K562 (cell line): Measurements from ENCODE around the gene RSPH1. TPM values are rescaled to one million over a fixed set of nuclear protein-coding genes. Genes with fewer than 3 reads are reported as not detected.

Source experiments
- ATAC-seq: fragments of 200-7000 bp; cut with Tn5 transposase; 3 replicates; pipeline ENCODE4 v1.9.1; 2020; ENCODE audit warnings: moderate library complexity
- BruUV-seq: library from RNA; stranded (reverse); fragments of 400-500 nt; replicated peaks from 2 replicates; lab custom pipeline; 2021; lab: Mats Ljungman, UMichigan
- CTCF ChIA-PET: fragments of 300-600 bp; formaldehyde crosslinking; extraction: SDS; loops from one replicate; lab custom pipeline; 2021; ENCODE audit warnings: low intra/inter-chr PET ratio; lab: Yijun Ruan, JAX
- POLR2A ChIA-PET: fragments of 300-600, 350-650 bp; sonication (Branson Sonifier 250); formaldehyde crosslinking; extraction: SDS; loops from one replicate; lab custom pipeline; 2021; ENCODE audit warnings: antibody characterized with exemption, inconsistent platforms; lab: Yijun Ruan, JAX
- DNase-seq, 4 experiments: peaks; one replicate each; pipeline versions ENCODE4 v3.0.0 to v3.0.0-alpha.2; 2011 to 2018; ENCODE audit warnings: low spot score in 3 of 4, mixed read lengths in 3 of 4; ENCODE audit errors: extremely low read depth in 1 of 4
- FAIRE-seq: peaks from 2 replicates; lab custom pipeline; 2011; peaks lifted over from hg19 to GRCh38; lab: Jason Lieb, UNC
- H2AFZ ChIP-seq: 2 replicates; pipeline ENCODE4 v1.6.0; 2011; ENCODE audit warnings: low read depth, low read length, control low read depth, inconsistent platforms
- H3K27ac ChIP-seq: fragments of 200-600 bp; 3 replicates; pipeline ENCODE4 v1.8.0; 2011; ENCODE audit warnings: low read depth, mild to moderate bottlenecking, control low read depth, inconsistent platforms, low read length, moderate library complexity, mixed read lengths; ENCODE audit errors: extremely low read depth
- H3K27me3 ChIP-seq, 2 experiments: fragments of 300-600 bp in 1 of 2; 2 replicates in 1 of 2; 3 replicates in 1 of 2; pipeline versions ENCODE4 v1.6.0 to v1.8.0; 2011; ENCODE audit warnings: inconsistent platforms in 2 of 2, low read length in 2 of 2, mild to moderate bottlenecking in 1 of 2, mixed read lengths in 1 of 2, moderate library complexity in 1 of 2; ENCODE audit not compliant: control insufficient read depth in 2 of 2, insufficient read depth in 2 of 2
- H3K36me3 ChIP-seq: fragments of 300-600 bp; 3 replicates; pipeline ENCODE4 v1.8.0; 2011; ENCODE audit warnings: mild to moderate bottlenecking, low read length, inconsistent platforms; ENCODE audit not compliant: control insufficient read depth, insufficient read depth
- H3K4me1 ChIP-seq, 2 experiments: fragments of 200-600 bp in 1 of 2; replicated peaks in 1 of 2; 2 replicates in 1 of 2; 3 replicates in 1 of 2; pipeline versions ENCODE4 v1.5.1 to v1.8.0; 2011; ENCODE audit warnings: inconsistent platforms in 2 of 2, low read length in 2 of 2, mild to moderate bottlenecking in 1 of 2, mixed read lengths in 1 of 2, moderate library complexity in 1 of 2; ENCODE audit not compliant: control insufficient read depth in 2 of 2, insufficient read depth in 2 of 2
- H3K4me2 ChIP-seq: 2 replicates; pipeline ENCODE4 v1.6.1; 2011; ENCODE audit warnings: low read length, control low read depth, inconsistent platforms, mixed read lengths; ENCODE audit not compliant: insufficient read depth
- H3K4me3 ChIP-seq: fragments of 200-600 bp; sonication (generic), shearing (Covaris generic); 2 replicates; pipeline ENCODE4 v1.5.1; 2016; ENCODE audit warnings: control low read depth, inconsistent platforms
- H3K79me2 ChIP-seq: fragments of 200-600 bp; 3 replicates; pipeline ENCODE4 v1.8.0; 2011; ENCODE audit warnings: low read length, inconsistent platforms; ENCODE audit not compliant: control insufficient read depth, insufficient read depth
- H3K9ac ChIP-seq, 2 experiments: 2 replicates each; pipeline versions ENCODE4 v1.6.0 to v1.6.1; 2011; ENCODE audit warnings: low read depth in 2 of 2, low read length in 2 of 2, control low read depth in 1 of 2, inconsistent platforms in 1 of 2, mild to moderate bottlenecking in 1 of 2, mixed read lengths in 1 of 2; ENCODE audit not compliant: insufficient read depth in 1 of 2
- H3K9me1 ChIP-seq: one replicate; pipeline ENCODE4 v1.6.0; 2011; ENCODE audit warnings: inconsistent platforms, mild to moderate bottlenecking, low read length, moderate library complexity; ENCODE audit not compliant: control insufficient read depth, insufficient read depth
- H3K9me3 ChIP-seq: replicated peaks from 2 replicates; pipeline ENCODE4 v1.5.1; 2011; ENCODE audit warnings: low read depth, low read length, inconsistent platforms; ENCODE audit not compliant: control insufficient read depth, insufficient read depth
- H4K20me1 ChIP-seq: replicated peaks from 2 replicates; pipeline ENCODE4 v1.6.1; 2011; ENCODE audit warnings: low read length, inconsistent platforms, mixed read lengths; ENCODE audit not compliant: control insufficient read depth, insufficient read depth
- CEBPB ChIP-seq: fragments of 450-650 bp; IDR thresholded peaks from 2 replicates; pipeline ENCODE4 v1.6.1; 2016; ENCODE audit warnings: missing genetic modification characterization, missing compliant biosample characterization
- DPF2 ChIP-seq: fragments of 450-650 bp; IDR thresholded peaks from 2 replicates; pipeline ENCODE4 v1.6.1; 2016
- NCOR1 ChIP-seq: fragments of 450-650 bp; IDR thresholded peaks from 2 replicates; pipeline ENCODE4 v1.6.1; 2016; ENCODE audit warnings: mild to moderate bottlenecking, moderate library complexity
- THRA ChIP-seq: fragments of 450-650 bp; IDR thresholded peaks from 2 replicates; pipeline ENCODE4 v1.6.1; 2017; ENCODE audit warnings: mild to moderate bottlenecking, moderate library complexity
- ZMIZ1 ChIP-seq, 2 experiments: fragments of 150-350 bp in 1 of 2; IDR thresholded peaks; 2 replicates each; pipeline ENCODE4 v1.6.1; 2012 to 2016; ENCODE audit warnings: low read depth in 2 of 2, low read length in 2 of 2, mild to moderate bottlenecking in 1 of 2, moderate library complexity in 1 of 2
- ZNF318 ChIP-seq, 2 experiments: fragments of 450-650 bp; IDR thresholded peaks; 2 replicates each; pipeline ENCODE4 v1.6.1; 2016; ENCODE audit warnings: mild to moderate bottlenecking in 2 of 2, borderline replicate concordance in 1 of 2, low read depth in 1 of 2, moderate library complexity in 1 of 2
- WGBS: fragments of 100-300 bp; shearing (Covaris generic); methylation state at CpG from one replicate; pipeline ENCODE4 v1.1.6; 2016; ENCODE audit warnings: low coverage, mixed read lengths; ENCODE audit not compliant: insufficient coverage; ENCODE audit errors: missing lambda C conversion rate; 5-methylcytosine and 5-hydroxymethylcytosine counted together
- in situ Hi-C: fragments of 300-500 bp; cut with MboI; formaldehyde crosslinking; loops from 4 replicates; pipeline ENCODE4 v1.15.0; 2018; ENCODE audit warnings: inconsistent platforms, mixed read lengths
- intact Hi-C: fragments of 100-400 bp; cut with micrococcal nuclease; formaldehyde crosslinking; loops from 2 replicates; pipeline ENCODE4 v1.14.2; 2022
- polyA plus RNA-seq, 8 experiments: library from polyadenylated mRNA; depleted of rRNA in 4 of 8; stranded (reverse) in 5 of 8; unstranded in 3 of 8; fragments of >200 nt; fragmentation: Nextera tagmentation in 2 of 8; fragmentation: Illumina TruSeq in 1 of 8; extraction: Ambion mirVana in 2 of 8; extraction: Trizol in 1 of 8; gene quantifications; 2 replicates each; pipeline versions ENCODE4 v1.2.1 to v1.2.3, GENCODE V29; 2011 to 2014; ENCODE audit warnings: inconsistent platforms in 1 of 8, missing spikeins in 1 of 8
- total RNA-seq, 7 experiments: library from RNA; depleted of rRNA in 6 of 7; stranded (reverse); fragments of >200 nt in 6 of 7; fragmentation: Illumina TruSeq in 2 of 7; extraction: Trizol in 2 of 7; gene quantifications; 2 replicates each; pipeline versions ENCODE4 v1.2.1 to v1.2.3, GENCODE V29; 2011 to 2021; ENCODE audit warnings: low replicate concordance in 1 of 7

The RSPH1 gene
- total and polyA plus RNA-seq, 9 of the 15 experiments (the other 6 are each of a cell fraction or from before 2014, with no cell fraction given) = 0.17 TPM; not detected in 8

- peaks cover 64 to 85% of the 10 kb centered on the region in 2 experiments for H3K27me3 ChIP-seq
- no peak overlapping the region for H2AFZ ChIP-seq
- DNase-seq (no peak), FAIRE-seq (no peak), ATAC-seq (no peak)
- 9% methylated on average over 14 of the region's 14 CpGs for WGBS
- H4K20me1 ChIP-seq = peaks cover 6% of the 10 kb centered on the region; the same call in 1 of the 2 replicates
- TF ChIP-seq THRA (no peak), DPF2 (no peak), ZNF318 (IDR thresholded peaks at IDR 0.05; ENCODE audit: borderline replicate concordance in 1 of 2, low read depth in 1 of 2) (no peak), NCOR1 (no peak), CEBPB (0 out of 2 replicates have a peak, but pooled peaks have one; percentile 22), ZMIZ1 (IDR thresholded peaks at IDR 0.05; ENCODE audit: low read depth in 2 of 2, low read length in 2 of 2) (no peak)
- no peaks in the 10 kb centered on the region for H3K36me3 ChIP-seq
- intact Hi-C loops (loop anchor here (10.0 kb wide), 1 partner anchor 53 kb away; no protein-coding TSS in a partner anchor), in situ Hi-C loops (no loop called here)
- H3K79me2 ChIP-seq = no peaks in the 10 kb centered on the region
- POLR2A ChIA-PET = interaction anchor here (1.9 kb wide), 1 partner anchor 10 kb away, joined by 7 read pairs; no protein-coding TSS in a partner anchor
- H3K9me1 ChIP-seq = no peaks in the 10 kb centered on the region
- peaks cover 0 to 4% of the 10 kb centered on the region in 2 experiments; a peak in 1 of 5 replicates for H3K4me1 ChIP-seq
- no peaks in the 10 kb centered on the region for H3K9me3 ChIP-seq
- no peak overlapping the region for H3K9ac ChIP-seq
- CTCF ChIA-PET = no interaction called here
- H3K4me2 ChIP-seq = no peak overlapping the region
- H3K4me3 ChIP-seq = no peak overlapping the region
- no peak overlapping the region for H3K27ac ChIP-seq
- BruUV-seq = no TSS peak
Measured at GRCh38 chr21:42522271-42522670, 26.2 kb upstream of the RSPH1 start.
